ENCODE results near the gene CPNE6. TPM values are rescaled to one million over a fixed set of nuclear protein-coding genes. Genes with fewer than 3 reads are reported as not detected.

CPNE6 gene
- total and polyA plus RNA-seq, 2 of the 13 experiments (the other 11 are each of a cell fraction or from before 2014, with no cell fraction given): not detected

- TF ChIP-seq ZBTB49 (CRISPR knock-in tag; IDR thresholded peaks at IDR 0.05; ENCODE audit: borderline replicate concordance) (no peak), HDAC2 (CRISPR knock-in tag; IDR thresholded peaks at IDR 0.05) (peak; percentile 59; the same call in 1 of the 2 replicates), SMC3 (IDR thresholded peaks at IDR 0.05; ENCODE audit: low read length) (peak; percentile 8; the same call in 1 of the 2 replicates), ZNF781 (CRISPR knock-in tag; IDR thresholded peaks at IDR 0.05; ENCODE audit: borderline replicate concordance, not compliant biosample characterization) (no peak), PPARG (CRISPR knock-in tag; conservative IDR thresholded peaks at IDR 0.05) (0 out of 2 replicates have a peak, but pooled peaks have one; percentile 18), PHF21A (CRISPR knock-in tag; IDR thresholded peaks at IDR 0.05) (no peak), ATF2 (CRISPR knock-in tag; IDR thresholded peaks at IDR 0.05) (peak; percentile 45; the same call in 1 of the 2 replicates), ZNF790 (CRISPR knock-in tag; IDR thresholded peaks at IDR 0.05; ENCODE audit: borderline replicate concordance) (no peak)
- TF ChIP-seq, protein P1, sequence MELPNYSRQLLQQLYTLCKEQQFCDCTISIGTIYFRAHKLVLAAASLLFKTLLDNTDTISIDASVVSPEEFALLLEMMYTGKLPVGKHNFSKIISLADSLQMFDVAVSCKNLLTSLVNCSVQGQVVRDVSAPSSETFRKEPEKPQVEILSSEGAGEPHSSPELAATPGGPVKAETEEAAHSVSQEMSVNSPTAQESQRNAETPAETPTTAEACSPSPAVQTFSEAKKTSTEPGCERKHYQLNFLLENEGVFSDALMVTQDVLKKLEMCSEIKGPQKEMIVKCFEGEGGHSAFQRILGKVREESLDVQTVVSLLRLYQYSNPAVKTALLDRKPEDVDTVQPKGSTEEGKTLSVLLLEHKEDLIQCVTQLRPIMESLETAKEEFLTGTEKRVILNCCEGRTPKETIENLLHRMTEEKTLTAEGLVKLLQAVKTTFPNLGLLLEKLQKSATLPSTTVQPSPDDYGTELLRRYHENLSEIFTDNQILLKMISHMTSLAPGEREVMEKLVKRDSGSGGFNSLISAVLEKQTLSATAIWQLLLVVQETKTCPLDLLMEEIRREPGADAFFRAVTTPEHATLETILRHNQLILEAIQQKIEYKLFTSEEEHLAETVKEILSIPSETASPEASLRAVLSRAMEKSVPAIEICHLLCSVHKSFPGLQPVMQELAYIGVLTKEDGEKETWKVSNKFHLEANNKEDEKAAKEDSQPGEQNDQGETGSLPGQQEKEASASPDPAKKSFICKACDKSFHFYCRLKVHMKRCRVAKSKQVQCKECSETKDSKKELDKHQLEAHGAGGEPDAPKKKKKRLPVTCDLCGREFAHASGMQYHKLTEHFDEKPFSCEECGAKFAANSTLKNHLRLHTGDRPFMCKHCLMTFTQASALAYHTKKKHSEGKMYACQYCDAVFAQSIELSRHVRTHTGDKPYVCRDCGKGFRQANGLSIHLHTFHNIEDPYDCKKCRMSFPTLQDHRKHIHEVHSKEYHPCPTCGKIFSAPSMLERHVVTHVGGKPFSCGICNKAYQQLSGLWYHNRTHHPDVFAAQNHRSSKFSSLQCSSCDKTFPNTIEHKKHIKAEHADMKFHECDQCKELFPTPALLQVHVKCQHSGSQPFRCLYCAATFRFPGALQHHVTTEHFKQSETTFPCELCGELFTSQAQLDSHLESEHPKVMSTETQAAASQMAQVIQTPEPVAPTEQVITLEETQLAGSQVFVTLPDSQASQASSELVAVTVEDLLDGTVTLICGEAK (IDR thresholded peaks at IDR 0.05): no peak
- TF ChIP-seq, protein P1 (CRISPR knock-in tag; IDR thresholded peaks at IDR 0.05): peak; percentile 26; the same call in 1 of the 2 replicates
- TF ChIP-seq, protein P2, sequence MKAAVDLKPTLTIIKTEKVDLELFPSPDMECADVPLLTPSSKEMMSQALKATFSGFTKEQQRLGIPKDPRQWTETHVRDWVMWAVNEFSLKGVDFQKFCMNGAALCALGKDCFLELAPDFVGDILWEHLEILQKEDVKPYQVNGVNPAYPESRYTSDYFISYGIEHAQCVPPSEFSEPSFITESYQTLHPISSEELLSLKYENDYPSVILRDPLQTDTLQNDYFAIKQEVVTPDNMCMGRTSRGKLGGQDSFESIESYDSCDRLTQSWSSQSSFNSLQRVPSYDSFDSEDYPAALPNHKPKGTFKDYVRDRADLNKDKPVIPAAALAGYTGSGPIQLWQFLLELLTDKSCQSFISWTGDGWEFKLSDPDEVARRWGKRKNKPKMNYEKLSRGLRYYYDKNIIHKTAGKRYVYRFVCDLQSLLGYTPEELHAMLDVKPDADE (CRISPR knock-in tag; IDR thresholded peaks at IDR 0.05): no peak
- TF ChIP-seq, protein P3, sequence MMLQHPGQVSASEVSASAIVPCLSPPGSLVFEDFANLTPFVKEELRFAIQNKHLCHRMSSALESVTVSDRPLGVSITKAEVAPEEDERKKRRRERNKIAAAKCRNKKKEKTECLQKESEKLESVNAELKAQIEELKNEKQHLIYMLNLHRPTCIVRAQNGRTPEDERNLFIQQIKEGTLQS (CRISPR knock-in tag; IDR thresholded peaks at IDR 0.05): peak; percentile 88
- TF ChIP-seq, protein P4, sequence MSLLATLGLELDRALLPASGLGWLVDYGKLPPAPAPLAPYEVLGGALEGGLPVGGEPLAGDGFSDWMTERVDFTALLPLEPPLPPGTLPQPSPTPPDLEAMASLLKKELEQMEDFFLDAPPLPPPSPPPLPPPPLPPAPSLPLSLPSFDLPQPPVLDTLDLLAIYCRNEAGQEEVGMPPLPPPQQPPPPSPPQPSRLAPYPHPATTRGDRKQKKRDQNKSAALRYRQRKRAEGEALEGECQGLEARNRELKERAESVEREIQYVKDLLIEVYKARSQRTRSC (CRISPR knock-in tag; IDR thresholded peaks at IDR 0.05; ENCODE audit: low read depth): no peak
Measured at GRCh38 chr14:24032727-24033418, 38.5 kb upstream of the CPNE6 start (continued).

Data from HepG2 (cell line).